Endothelial cell (in vitro differentiated cells): ENCODE data around the gene GATAD2A. TPM values are rescaled to one million over a fixed set of nuclear protein-coding genes. Genes with fewer than 3 reads are reported as not detected.
A peak's percentile ranks its signal among the peaks of the same experiment; 100 is the strongest.

ENCODE experiments used
- DNase-seq: peaks from one replicate; pipeline ENCODE4 v3.0.0; 2021; ENCODE audit warnings: low spot score
- H3K27ac Mint-ChIP-seq: one replicate; pipeline ENCODE4 v1.8.0; 2021; ENCODE audit warnings: mixed read lengths, inconsistent platforms; ENCODE audit not compliant: unreplicated experiment
- H3K27me3 Mint-ChIP-seq: one replicate; pipeline ENCODE4 v1.8.0; 2021; ENCODE audit warnings: mild to moderate bottlenecking, moderate library complexity, mixed read lengths, inconsistent platforms; ENCODE audit not compliant: unreplicated experiment
- H3K36me3 Mint-ChIP-seq: one replicate; pipeline ENCODE4 v1.8.0; 2021; ENCODE audit warnings: mild to moderate bottlenecking, low read depth, mixed read lengths, inconsistent platforms; ENCODE audit not compliant: unreplicated experiment
- H3K4me1 Mint-ChIP-seq: one replicate; pipeline ENCODE4 v1.8.0; 2021; ENCODE audit warnings: mild to moderate bottlenecking, mixed read lengths, inconsistent platforms; ENCODE audit not compliant: unreplicated experiment
- H3K4me3 Mint-ChIP-seq: one replicate; pipeline ENCODE4 v1.8.0; 2021; ENCODE audit warnings: mild to moderate bottlenecking, mixed read lengths, inconsistent platforms; ENCODE audit not compliant: unreplicated experiment
- H3K9me3 Mint-ChIP-seq: one replicate; pipeline ENCODE4 v1.8.0; 2021; ENCODE audit warnings: mixed read lengths, inconsistent platforms; ENCODE audit not compliant: unreplicated experiment
- CTCF ChIP-seq: fragments of 200-600 bp; sonication (generic); IDR thresholded peaks from one replicate; pipeline ENCODE4 v1.5.0; 2021; ENCODE audit warnings: antibody characterized with exemption; ENCODE audit not compliant: unreplicated experiment
- total RNA-seq: library from RNA; stranded (reverse); fragmentation: NEBNext Ultra II Directional; extraction: Animal tissue kit (Norgen Biotek cat#: 25700); gene quantifications from one replicate; pipeline ENCODE4 v1.2.1, GENCODE V29; 2021; ENCODE audit not compliant: unreplicated experiment

The GATAD2A gene
- total RNA-seq, 1 donor from 2014 or later: 150 TPM

GRCh38 chr19:19505669-19506326 is 100.3 kb downstream of the GATAD2A start:
- Mint-ChIP-seq H3K36me3 (peaks cover 37% of the 10 kb centered on the region), H3K27ac (no peak overlapping the region), H3K27me3 (peaks cover 17% of the 10 kb centered on the region), H3K4me1 (no peaks in the 10 kb centered on the region), H3K9me3 (no peaks in the 10 kb centered on the region), H3K4me3 (no peak overlapping the region)
- DNase-seq: no peak
- no peak for TF ChIP-seq CTCF

- no peaks in the 10 kb centered on the region for H3K9me3 Mint-ChIP-seq
- peak overlapping the region; percentile 78 for H3K4me3 Mint-ChIP-seq
- H3K27ac Mint-ChIP-seq: peak overlapping the region; percentile 30
- peaks cover 34% of the 10 kb centered on the region for H3K36me3 Mint-ChIP-seq
- DNase-seq: no peak
- no peaks in the 10 kb centered on the region for H3K4me1 Mint-ChIP-seq
- peaks cover 13% of the 10 kb centered on the region for H3K27me3 Mint-ChIP-seq
- no peak for TF ChIP-seq CTCF
Observed at GRCh38 chr19:19506592-19506991, 101.1 kb downstream of the GATAD2A start.

GRCh38 chr19:19507354-19507753 is 101.9 kb downstream of the GATAD2A start:
- DNase-seq: no peak
- peaks cover 11% of the 10 kb centered on the region for H3K27me3 Mint-ChIP-seq
- no peak overlapping the region for H3K4me3 Mint-ChIP-seq
- H3K36me3 Mint-ChIP-seq: peaks cover 28% of the 10 kb centered on the region
- no peaks in the 10 kb centered on the region for H3K4me1 Mint-ChIP-seq
- no peaks in the 10 kb centered on the region for H3K9me3 Mint-ChIP-seq
- TF ChIP-seq CTCF: no peak
- H3K27ac Mint-ChIP-seq: no peak overlapping the region

- TF ChIP-seq CTCF: no peak
- peaks cover 20% of the 10 kb centered on the region for H3K36me3 Mint-ChIP-seq
- DNase-seq: no peak
- H3K27me3 Mint-ChIP-seq: peaks cover 7% of the 10 kb centered on the region
- H3K4me1 Mint-ChIP-seq: no peaks in the 10 kb centered on the region
- H3K9me3 Mint-ChIP-seq: no peaks in the 10 kb centered on the region
- H3K27ac Mint-ChIP-seq: no peak overlapping the region
- no peak overlapping the region for H3K4me3 Mint-ChIP-seq
Observed at GRCh38 chr19:19508217-19508616, 102.7 kb downstream of the GATAD2A start.

- Mint-ChIP-seq H3K4me1 (no peaks in the 10 kb centered on the region), H3K36me3 (peaks cover 11% of the 10 kb centered on the region), H3K27me3 (peaks cover 7% of the 10 kb centered on the region), H3K9me3 (no peaks in the 10 kb centered on the region), H3K4me3 (no peak overlapping the region), H3K27ac (no peak overlapping the region)
- TF ChIP-seq CTCF: no peak
- DNase-seq: no peak
Observed at GRCh38 chr19:19510432-19510831, 105.0 kb downstream of the GATAD2A start.
